Kidney epithelial cell (primary cell): Measurements from ENCODE around the gene SOX14. TPM values are rescaled to one million over a fixed set of nuclear protein-coding genes. Genes with fewer than 3 reads are reported as not detected.

ENCODE experiments used
- DNase-seq: peaks from one replicate; pipeline ENCODE4 v3.0.0-alpha.2; 2010; ENCODE audit warnings: low read depth
- H3K27me3 ChIP-seq: 2 replicates; pipeline ENCODE4 v1.6.0; 2011; ENCODE audit warnings: low read length; ENCODE audit not compliant: control insufficient read depth, insufficient read depth
- H3K36me3 ChIP-seq: 2 replicates; pipeline ENCODE4 v1.5.1; 2011; ENCODE audit warnings: low read length; ENCODE audit not compliant: control insufficient read depth, insufficient read depth
- H3K4me3 ChIP-seq: 2 replicates; pipeline ENCODE4 v1.5.1; 2011; ENCODE audit warnings: low read depth, mild to moderate bottlenecking, control low read depth, low read length
- CTCF ChIP-seq: IDR thresholded peaks from 2 replicates; pipeline ENCODE4 v1.5.1; 2011; ENCODE audit warnings: mild to moderate bottlenecking, moderate library complexity, low read length, control low read depth, inconsistent platforms; ENCODE audit not compliant: insufficient read depth, poor library complexity, severe bottlenecking
- total RNA-seq: library from RNA; depleted of rRNA; stranded (reverse); fragments of >200 nt; gene quantifications from 2 replicates; pipeline ENCODE4 v1.2.3, GENCODE V29; 2015

SOX14 gene
- total RNA-seq, 1 donor from 2014 or later: not detected

GRCh38 chr3:137770066-137770834, 6.1 kb downstream of the SOX14 start:
- no peaks in the 10 kb centered on the region for H3K36me3 ChIP-seq
- TF ChIP-seq CTCF: no peak
- DNase-seq: no peak
- peaks cover 83% of the 10 kb centered on the region for H3K27me3 ChIP-seq
- no peak overlapping the region for H3K4me3 ChIP-seq

- H3K4me3 ChIP-seq: no peak overlapping the region
- peaks cover 76% of the 10 kb centered on the region for H3K27me3 ChIP-seq
- no peak for TF ChIP-seq CTCF
- H3K36me3 ChIP-seq: no peaks in the 10 kb centered on the region
- DNase-seq: no peak
Observed at GRCh38 chr3:137770835-137771399, 6.8 kb downstream of the SOX14 start.

GRCh38 chr3:137771401-137772213, 7.5 kb downstream of the SOX14 start:
- H3K4me3 ChIP-seq: no peak overlapping the region
- no peaks in the 10 kb centered on the region for H3K36me3 ChIP-seq
- peaks cover 70% of the 10 kb centered on the region for H3K27me3 ChIP-seq
- TF ChIP-seq CTCF: no peak
- DNase-seq: no peak

- Histone ChIP-seq H3K36me3 (no peaks in the 10 kb centered on the region), H3K27me3 (peaks cover 65% of the 10 kb centered on the region)
Observed at GRCh38 chr3:137772214-137772955, 8.3 kb downstream of the SOX14 start.

GRCh38 chr3:137778941-137779340, 14.8 kb downstream of the SOX14 start:
- peaks cover 12% of the 10 kb centered on the region for H3K27me3 ChIP-seq
- no peak for TF ChIP-seq CTCF
- no peak overlapping the region for H3K4me3 ChIP-seq
- no peak for DNase-seq
- no peaks in the 10 kb centered on the region for H3K36me3 ChIP-seq

More at GRCh38 chr3:137772214-137772955, 8.3 kb downstream of the SOX14 start:
- H3K4me3 ChIP-seq: no peak overlapping the region
- TF ChIP-seq CTCF: no peak
- no peak for DNase-seq
